ENCODE data around the gene RTL10. TPM values are rescaled to one million over a fixed set of nuclear protein-coding genes. Genes with fewer than 3 reads are reported as not detected.

RTL10 gene
- total and polyA plus RNA-seq, 2 of the 13 experiments (the other 11 are each of a cell fraction or from before 2014, with no cell fraction given) = 14.1 to 15.8 TPM

- TF ChIP-seq FOSL2 (CRISPR knock-in tag; IDR thresholded peaks at IDR 0.05) = peak; percentile 62; the same call in 1 of the 2 replicates
- peak; percentile 75 for TF ChIP-seq POLR2AphosphoS5 (IDR thresholded peaks at IDR 0.05; ENCODE audit: low read depth, low read length)
- 0 out of 4 replicates have a peak, but pooled peaks of 1 of the 2 experiments have one; percentile 8 for TF ChIP-seq NR2F1 (CRISPR knock-in tag; IDR thresholded peaks at IDR 0.05)
- no peak for TF ChIP-seq GTF2F1 (IDR thresholded peaks at IDR 0.05; ENCODE audit: low read length)
- TF ChIP-seq ZNF552 (CRISPR knock-in tag; IDR thresholded peaks at IDR 0.05; ENCODE audit: borderline replicate concordance) = no peak
- TF ChIP-seq NR2F2 (IDR thresholded peaks at IDR 0.05; ENCODE audit: borderline replicate concordance, low read depth) = no peak; the same call in 1 of the 2 replicates
- TF ChIP-seq ZIK1 (CRISPR knock-in tag; IDR thresholded peaks at IDR 0.05; ENCODE audit: borderline replicate concordance, low read depth) = peak; percentile 54; the same call in 1 of the 2 replicates
- TF ChIP-seq ZNF687 (CRISPR knock-in tag; IDR thresholded peaks at IDR 0.05) = peak; percentile 62
- TF ChIP-seq HMGA1 (CRISPR knock-in tag; conservative IDR thresholded peaks at IDR 0.05) = no peak
- no peak for TF ChIP-seq ZBTB40 (IDR thresholded peaks at IDR 0.05)
- no peak for TF ChIP-seq ZBTB40 (CRISPR knock-in tag; IDR thresholded peaks at IDR 0.05)
These were observed 1.1 kb upstream of the RTL10 start (continued) for GRCh38 chr22:19855504-19856409.

Measured in HepG2 (cell line).